ENCODE measurements around the gene PIAS1.

DNA sequence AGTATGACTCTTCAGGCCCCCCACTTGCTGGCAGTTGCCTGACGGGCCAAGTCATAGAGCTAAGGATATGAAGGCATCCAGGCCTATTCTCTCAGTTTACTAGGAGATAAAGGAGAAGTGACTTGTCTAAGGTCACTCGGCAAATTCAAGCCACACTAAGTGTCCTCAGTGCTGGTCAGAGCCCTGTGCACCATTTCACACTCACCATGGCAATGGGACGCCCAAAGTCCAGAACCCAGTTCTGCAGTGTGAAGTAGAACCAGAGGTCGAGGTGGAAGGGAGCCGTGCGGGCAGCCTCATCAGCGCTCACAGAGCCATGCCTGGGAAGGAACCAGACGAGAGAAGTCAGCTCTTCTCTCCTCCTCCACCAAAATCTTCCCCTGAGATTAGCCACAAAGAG, 164.2 kb downstream of the PIAS1 start:
- TF ChIP-seq CTCF (IDR thresholded peaks at IDR 0.05) = no peak
- TF ChIP-seq POLR2A (IDR thresholded peaks at IDR 0.05; ENCODE audit: low read depth) = no peak
